Gastroesophageal sphincter (tissue), 3 donors: ENCODE results near the gene ANXA2.

Experiments used
- EP300 ChIP-seq: sonication (generic); formaldehyde crosslinking; IDR thresholded peaks from one replicate; pipeline ENCODE4 v1.6.1; 2017; ENCODE audit warnings: antibody characterized with exemption, mild to moderate bottlenecking
- TF ChIP-seq, protein P1 (sequence below), 4 experiments: fragments of 200-600 bp in 2 of 4; fragments of 450-650 bp in 2 of 4; sonication (generic) in 1 of 4; IDR thresholded peaks; one replicate each; pipeline ENCODE4 v1.5.1; 2017 to 2019; ENCODE audit warnings: antibody characterized with exemption in 4 of 4, mild to moderate bottlenecking in 2 of 4, moderate library complexity in 2 of 4

DNA sequence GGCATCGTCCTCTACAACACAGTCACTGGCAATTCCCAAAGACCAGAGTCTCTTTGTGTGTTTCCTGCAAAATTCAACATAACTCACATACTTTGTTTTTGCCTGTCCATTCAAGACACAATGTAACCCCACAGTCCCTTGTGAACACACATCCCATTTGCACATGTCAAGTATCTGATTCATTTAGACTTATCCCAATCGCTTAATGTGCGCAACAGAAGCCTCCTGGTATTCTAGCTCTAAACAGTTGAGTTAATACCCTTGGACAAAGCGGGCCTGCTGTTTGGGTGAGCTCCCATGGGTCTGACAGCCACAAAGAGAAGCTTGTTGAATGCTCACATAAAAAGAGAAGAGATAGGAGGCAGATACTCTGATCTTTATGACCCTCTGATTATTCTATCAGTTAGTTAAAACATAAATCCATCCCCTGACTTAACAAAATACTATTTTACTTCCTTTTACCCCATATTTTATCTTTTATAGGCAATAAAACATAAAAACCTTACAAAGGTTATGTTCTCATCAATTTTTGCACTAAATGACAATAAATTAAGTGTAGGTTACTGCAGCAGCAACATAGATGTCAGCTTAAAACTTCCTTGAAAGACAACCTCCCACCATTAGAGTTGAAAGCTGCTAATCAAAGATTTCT lies 79.4 kb downstream of the ANXA2 start:
- TF ChIP-seq, protein P1, sequence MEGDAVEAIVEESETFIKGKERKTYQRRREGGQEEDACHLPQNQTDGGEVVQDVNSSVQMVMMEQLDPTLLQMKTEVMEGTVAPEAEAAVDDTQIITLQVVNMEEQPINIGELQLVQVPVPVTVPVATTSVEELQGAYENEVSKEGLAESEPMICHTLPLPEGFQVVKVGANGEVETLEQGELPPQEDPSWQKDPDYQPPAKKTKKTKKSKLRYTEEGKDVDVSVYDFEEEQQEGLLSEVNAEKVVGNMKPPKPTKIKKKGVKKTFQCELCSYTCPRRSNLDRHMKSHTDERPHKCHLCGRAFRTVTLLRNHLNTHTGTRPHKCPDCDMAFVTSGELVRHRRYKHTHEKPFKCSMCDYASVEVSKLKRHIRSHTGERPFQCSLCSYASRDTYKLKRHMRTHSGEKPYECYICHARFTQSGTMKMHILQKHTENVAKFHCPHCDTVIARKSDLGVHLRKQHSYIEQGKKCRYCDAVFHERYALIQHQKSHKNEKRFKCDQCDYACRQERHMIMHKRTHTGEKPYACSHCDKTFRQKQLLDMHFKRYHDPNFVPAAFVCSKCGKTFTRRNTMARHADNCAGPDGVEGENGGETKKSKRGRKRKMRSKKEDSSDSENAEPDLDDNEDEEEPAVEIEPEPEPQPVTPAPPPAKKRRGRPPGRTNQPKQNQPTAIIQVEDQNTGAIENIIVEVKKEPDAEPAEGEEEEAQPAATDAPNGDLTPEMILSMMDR (IDR thresholded peaks at IDR 0.05): no peak
- TF ChIP-seq EP300: no peak
